Choroid plexus epithelial cell (primary cell): ENCODE measurements around the gene SPAG16.
"Not testable (repeated sequence)": the region's sequence is repeated elsewhere in the genome, so short reads cannot be mapped to it uniquely, and the experiment has no call there.

ENCODE experiments used
- DNase-seq: peaks from one replicate; pipeline ENCODE4 v3.0.0-alpha.2; 2010; ENCODE audit warnings: low read depth
- H3K4me3 ChIP-seq: 2 replicates; pipeline ENCODE4 v1.5.1; 2011; ENCODE audit warnings: low read depth, mild to moderate bottlenecking, control low read depth, low read length, moderate library complexity
- TF ChIP-seq, protein P1 (sequence below): conservative IDR thresholded peaks from 2 replicates; pipeline ENCODE4 v1.5.1; 2011; ENCODE audit warnings: low read depth, mild to moderate bottlenecking, control low read depth, inconsistent platforms, low read length, moderate library complexity

SPAG16 gene

DNA sequence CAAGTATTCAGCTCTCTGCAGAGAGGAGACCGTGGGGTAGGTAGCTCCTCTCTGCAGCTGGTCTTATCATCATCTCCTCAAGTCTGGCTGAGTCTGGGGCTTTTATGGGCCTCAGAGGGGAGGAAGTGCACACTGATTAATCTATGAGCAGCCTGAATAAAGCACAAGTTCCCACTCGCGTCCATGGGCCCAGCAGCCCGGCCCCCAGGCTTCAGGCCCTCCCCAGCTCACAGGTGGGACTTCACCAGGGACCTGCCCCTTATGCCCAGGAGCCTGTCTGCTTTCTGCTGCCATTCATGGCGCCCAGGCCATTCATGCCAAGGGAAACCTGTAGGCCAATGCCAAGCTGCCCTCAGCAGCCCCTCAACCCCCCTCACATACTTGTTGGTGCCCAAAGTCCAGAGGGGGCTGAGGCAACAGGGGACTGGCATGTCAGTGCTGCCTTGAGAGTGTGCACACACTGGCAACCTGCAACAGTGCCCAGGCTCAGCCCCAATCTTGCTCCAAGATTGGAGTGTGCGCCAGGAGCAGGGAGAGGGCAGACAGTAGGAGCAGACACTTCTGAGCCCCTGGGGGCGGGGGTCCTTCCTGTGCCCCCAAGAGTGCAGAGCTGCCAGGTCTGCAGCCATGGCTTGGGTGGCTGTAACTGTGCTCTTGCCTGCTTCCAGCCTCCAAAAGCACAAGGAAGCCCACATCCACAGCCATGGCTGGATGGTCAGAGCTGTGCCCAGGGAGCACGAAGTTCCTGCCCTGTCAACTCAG is 751.0 kb downstream of the SPAG16 start:
- no peak for DNase-seq
- no peak overlapping the region for H3K4me3 ChIP-seq

DNA sequence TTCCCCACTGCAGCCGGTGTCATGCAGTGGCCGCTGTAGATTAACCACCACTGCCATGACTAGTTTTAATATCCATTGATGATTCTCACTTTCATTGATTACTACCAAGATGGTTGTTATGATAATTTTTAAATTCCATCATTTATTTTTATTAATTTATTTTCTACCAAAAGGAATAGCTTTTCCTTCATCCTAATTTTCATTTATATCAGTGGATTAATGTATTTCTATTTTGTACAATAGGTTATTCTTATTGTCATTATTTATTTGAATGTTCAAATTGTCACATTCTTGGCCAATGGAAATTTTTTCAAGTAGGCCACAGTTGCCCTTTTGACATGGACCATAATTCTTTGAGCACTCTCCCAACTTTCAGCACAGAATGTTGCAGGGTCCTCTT is 751.7 kb downstream of the SPAG16 start:
- DNase-seq, result no peak
- TF ChIP-seq, protein P1, sequence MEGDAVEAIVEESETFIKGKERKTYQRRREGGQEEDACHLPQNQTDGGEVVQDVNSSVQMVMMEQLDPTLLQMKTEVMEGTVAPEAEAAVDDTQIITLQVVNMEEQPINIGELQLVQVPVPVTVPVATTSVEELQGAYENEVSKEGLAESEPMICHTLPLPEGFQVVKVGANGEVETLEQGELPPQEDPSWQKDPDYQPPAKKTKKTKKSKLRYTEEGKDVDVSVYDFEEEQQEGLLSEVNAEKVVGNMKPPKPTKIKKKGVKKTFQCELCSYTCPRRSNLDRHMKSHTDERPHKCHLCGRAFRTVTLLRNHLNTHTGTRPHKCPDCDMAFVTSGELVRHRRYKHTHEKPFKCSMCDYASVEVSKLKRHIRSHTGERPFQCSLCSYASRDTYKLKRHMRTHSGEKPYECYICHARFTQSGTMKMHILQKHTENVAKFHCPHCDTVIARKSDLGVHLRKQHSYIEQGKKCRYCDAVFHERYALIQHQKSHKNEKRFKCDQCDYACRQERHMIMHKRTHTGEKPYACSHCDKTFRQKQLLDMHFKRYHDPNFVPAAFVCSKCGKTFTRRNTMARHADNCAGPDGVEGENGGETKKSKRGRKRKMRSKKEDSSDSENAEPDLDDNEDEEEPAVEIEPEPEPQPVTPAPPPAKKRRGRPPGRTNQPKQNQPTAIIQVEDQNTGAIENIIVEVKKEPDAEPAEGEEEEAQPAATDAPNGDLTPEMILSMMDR, result no peak
- no peak overlapping the region for H3K4me3 ChIP-seq

More for the DNA sequence above, 751.0 kb downstream of the SPAG16 start:
- TF ChIP-seq, protein P1, result no peak

DNA sequence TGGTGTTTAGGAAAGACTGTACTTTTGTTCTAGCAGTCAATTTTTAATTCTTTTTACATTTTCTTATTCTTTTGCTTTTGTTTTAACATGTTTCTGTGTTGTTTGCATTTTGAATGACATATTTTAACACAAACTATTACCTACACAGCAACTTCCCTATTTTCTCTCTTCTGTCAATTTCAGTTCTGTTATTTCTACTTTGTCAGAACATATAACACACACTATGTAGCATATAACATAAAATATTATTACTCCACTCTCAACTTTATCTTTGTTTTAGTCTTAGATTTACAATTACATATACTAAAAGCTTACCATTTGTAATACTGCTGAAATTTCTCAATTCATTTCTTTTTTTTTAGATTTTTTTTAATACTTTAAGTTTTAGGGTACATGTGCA is 753.9 kb downstream of the SPAG16 start:
- no peak overlapping the region for H3K4me3 ChIP-seq
- TF ChIP-seq, protein P1, result no peak
- DNase-seq, result no peak

DNA sequence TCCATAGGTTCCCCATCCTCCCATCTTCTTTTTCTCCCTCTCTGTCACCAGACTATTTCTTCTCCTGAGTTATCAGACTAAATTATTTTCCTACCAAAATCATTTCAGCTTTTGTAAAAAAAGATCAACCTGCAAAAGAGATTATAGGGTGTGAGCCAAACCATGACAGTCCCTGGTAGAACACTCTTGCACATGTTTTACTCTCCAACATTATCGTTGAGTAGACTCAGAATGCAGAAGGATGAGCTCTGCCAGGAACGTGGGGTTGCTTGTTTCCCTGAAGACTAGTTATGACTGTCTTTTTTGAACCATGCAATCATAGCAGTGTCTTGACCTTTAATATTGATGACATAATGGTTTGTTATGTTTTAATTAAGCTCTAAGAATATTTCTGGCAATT is 766.5 kb downstream of the SPAG16 start:
- no peak overlapping the region for H3K4me3 ChIP-seq
- TF ChIP-seq, protein P1, result no peak
- DNase-seq, result no peak

DNA sequence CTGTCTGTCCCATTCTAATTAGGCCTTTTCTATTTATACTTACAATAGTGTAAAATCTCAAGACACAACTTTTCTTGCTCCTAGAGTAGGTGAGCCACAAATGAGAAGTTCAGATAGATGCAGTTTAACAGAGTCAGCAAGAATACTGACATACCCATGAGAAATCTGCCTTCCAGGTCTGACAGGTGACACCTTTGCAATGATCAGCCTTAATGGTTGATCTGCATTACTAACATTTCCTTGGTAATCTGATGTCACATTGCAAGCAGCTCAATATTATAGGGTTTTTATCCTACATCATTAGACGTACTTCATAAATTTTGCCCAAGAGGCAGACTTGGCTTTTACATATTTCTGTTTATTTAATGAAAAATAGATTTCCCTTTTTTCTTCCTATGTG is 767.3 kb downstream of the SPAG16 start:
- TF ChIP-seq, protein P1, result no peak
- DNase-seq, result no peak
- H3K4me3 ChIP-seq, result no peak overlapping the region

DNA sequence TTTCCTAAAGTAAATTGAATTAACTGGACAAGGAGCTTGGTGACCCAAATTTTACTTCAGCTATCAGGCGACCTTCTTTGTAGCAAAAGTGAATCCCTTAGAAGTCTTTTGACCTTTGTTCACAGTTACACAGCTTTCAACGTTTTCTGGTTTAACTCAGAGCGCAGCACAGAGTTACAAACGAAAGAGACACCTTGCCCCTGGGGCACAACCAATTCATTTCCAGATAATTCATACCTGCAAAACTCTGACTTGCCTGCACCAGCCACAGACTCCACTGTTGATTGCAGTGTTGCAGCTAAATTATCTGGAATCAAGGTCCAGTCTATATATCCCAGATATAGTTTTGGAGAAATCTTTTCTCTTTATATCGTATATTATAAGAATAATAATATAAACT is 768.0 kb downstream of the SPAG16 start:
- no peak overlapping the region for H3K4me3 ChIP-seq
- DNase-seq, result no peak
- TF ChIP-seq, protein P1, result no peak

DNA sequence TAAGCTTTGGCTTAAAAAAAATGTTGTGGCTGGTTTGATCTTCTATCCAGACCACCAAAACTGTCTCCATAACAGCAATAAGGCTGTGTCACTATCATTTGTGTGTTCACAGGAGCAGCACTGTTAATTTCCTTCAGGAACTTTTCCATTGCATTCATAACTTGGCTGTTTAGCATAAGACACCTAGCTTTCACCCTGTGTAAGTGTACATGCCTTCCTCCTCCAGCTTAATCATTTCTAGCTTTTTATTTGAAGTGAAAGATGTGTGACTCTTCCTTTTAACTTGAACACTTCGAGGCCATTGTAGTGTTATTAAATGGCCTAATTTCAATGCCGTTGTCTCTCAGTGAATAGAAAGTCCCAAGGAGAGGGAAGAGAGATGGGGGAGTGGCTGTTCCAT is 773.7 kb downstream of the SPAG16 start:
- TF ChIP-seq, protein P1, result no peak
- no peak overlapping the region for H3K4me3 ChIP-seq
- DNase-seq, result no peak

DNA sequence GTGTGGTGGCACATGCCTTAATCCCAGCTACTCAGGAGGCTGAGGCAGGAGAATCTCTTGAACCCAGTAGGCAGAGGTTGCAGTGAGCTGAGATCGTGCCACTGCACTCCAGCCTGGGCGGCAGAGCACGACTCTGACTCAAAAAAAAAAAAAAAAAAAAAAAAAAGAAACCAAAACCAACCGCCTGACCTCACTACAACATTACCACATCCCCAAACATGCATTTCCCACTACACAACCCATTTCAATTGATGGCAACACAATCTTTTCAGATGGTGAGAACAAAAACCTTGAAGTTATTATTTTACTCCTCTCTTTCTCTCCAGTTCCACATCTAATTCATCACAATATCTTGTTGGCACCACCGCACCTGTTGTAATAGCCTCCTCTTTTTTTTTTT is 778.0 kb downstream of the SPAG16 start:
- DNase-seq, H3K4me3 ChIP-seq: not testable (repeated sequence)
